Lung microvascular endothelial cell (primary cell): ENCODE data around the gene PPFIA4. TPM values are rescaled to one million over a fixed set of nuclear protein-coding genes. Genes with fewer than 3 reads are reported as not detected.
"Not testable (repeated sequence)": the region's sequence is repeated elsewhere in the genome, so short reads cannot be mapped to it uniquely, and the experiment has no call there.

ENCODE experiments used
- DNase-seq, 2 donors: peaks; one replicate each; pipeline versions ENCODE4 v3.0.0 to v3.0.0-alpha.2; 2010; ENCODE audit warnings: low read depth in 2 of 2
- total RNA-seq: library from RNA; depleted of rRNA; stranded (reverse); fragments of >200 nt; gene quantifications from 2 replicates; pipeline ENCODE4 v1.2.1, GENCODE V29; 2014

PPFIA4 gene
- total RNA-seq, 1 donor from 2014 or later: under 0.01 TPM

- DNase-seq: no peak
Measured at GRCh38 chr1:203017061-203017460, 9.2 kb upstream of the PPFIA4 start.

- no peak for DNase-seq
Measured at GRCh38 chr1:203017692-203018091, 8.6 kb upstream of the PPFIA4 start.

GRCh38 chr1:203022855-203023254 lies 3.4 kb upstream of the PPFIA4 start:
- not testable (repeated sequence) for DNase-seq

- no peak for DNase-seq
Measured at GRCh38 chr1:203025686-203026030, 633 bp upstream of the PPFIA4 start.

- DNase-seq: no peak
Measured at GRCh38 chr1:203026666-203027663, 674 bp downstream of the PPFIA4 start.

GRCh38 chr1:203028067-203028783 lies 1.9 kb downstream of the PPFIA4 start:
- DNase-seq: no peak

- DNase-seq: no peak
Measured at GRCh38 chr1:203028784-203029553, 2.7 kb downstream of the PPFIA4 start.

- peak in 1 of 2 donors; percentile 29 for DNase-seq
Measured at GRCh38 chr1:203031467-203031866, 5.2 kb downstream of the PPFIA4 start.

- DNase-seq: no peak
Measured at GRCh38 chr1:203033287-203033686, 7.0 kb downstream of the PPFIA4 start.

GRCh38 chr1:203033917-203034316 lies 7.6 kb downstream of the PPFIA4 start:
- DNase-seq: no peak

GRCh38 chr1:203034422-203035110 lies 8.3 kb downstream of the PPFIA4 start:
- no peak for DNase-seq

- no peak for DNase-seq
Measured at GRCh38 chr1:203035111-203036000, 9.1 kb downstream of the PPFIA4 start.

GRCh38 chr1:203036135-203036534 lies 9.8 kb downstream of the PPFIA4 start:
- DNase-seq: no peak

- DNase-seq: no peak
Measured at GRCh38 chr1:203036537-203036936, 10.2 kb downstream of the PPFIA4 start.

- no peak for DNase-seq
Measured at GRCh38 chr1:203037509-203038190, 11.4 kb downstream of the PPFIA4 start.

GRCh38 chr1:203038217-203038741 lies 12.0 kb downstream of the PPFIA4 start:
- no peak for DNase-seq

GRCh38 chr1:203038891-203039608 lies 12.8 kb downstream of the PPFIA4 start:
- DNase-seq: peak; percentile 66 to 75
